B cell (primary cell): ENCODE results near the gene RHOBTB3. TPM values are rescaled to one million over a fixed set of nuclear protein-coding genes. Genes with fewer than 3 reads are reported as not detected.
A peak's percentile ranks its signal among the peaks of the same experiment; 100 is the strongest.

ENCODE experiments used
- ATAC-seq: fragments of 200-7000 bp; cut with Tn5 transposase; one replicate; pipeline ENCODE4 v1.10.0; 2021; ENCODE audit warnings: low read depth, mild to moderate bottlenecking, moderate number of reproducible peaks, moderate library complexity
- CTCF ChIA-PET: fragments of 350-600 bp; sonication (Branson Sonifier 250); formaldehyde crosslinking; loops from one replicate; lab custom pipeline; 2021; ENCODE audit warnings: antibody characterized with exemption, inconsistent platforms; lab: Charles Lee
- POLR2A ChIA-PET: fragments of 350-600 bp; sonication (Branson Sonifier 250); formaldehyde crosslinking; loops from one replicate; lab custom pipeline; 2021; ENCODE audit warnings: antibody characterized with exemption; lab: Charles Lee
- DNase-seq: peaks from one replicate; pipeline ENCODE4 v3.0.0; 2013
- H2AFZ ChIP-seq: 2 replicates; pipeline ENCODE4 v1.6.1; 2012; ENCODE audit warnings: mild to moderate bottlenecking, low read depth, low read length; ENCODE audit not compliant: insufficient read depth, poor library complexity, severe bottlenecking
- H3K27ac ChIP-seq, 2 donors: 1 replicate in 1 of 2; 2 replicates in 1 of 2; pipeline ENCODE4 v1.5.1; 2012 to 2013; ENCODE audit warnings: low read length in 2 of 2, mild to moderate bottlenecking in 2 of 2, moderate library complexity in 1 of 2
- H3K27me3 ChIP-seq, 4 experiments: fragments of 200-600 bp in 1 of 4; sonication (generic) in 1 of 4; replicated peaks in 1 of 4; 1 replicate in 2 of 4; 2 replicates in 2 of 4; pipeline versions ENCODE4 v1.6.1 to v1.7.0; 2013 to 2016; ENCODE audit warnings: low read length in 3 of 4, mild to moderate bottlenecking in 2 of 4, mixed read lengths in 1 of 4, moderate library complexity in 1 of 4; ENCODE audit not compliant: insufficient read depth in 4 of 4, control insufficient read depth in 3 of 4; ENCODE audit errors: control extremely low read depth in 1 of 4
- H3K36me3 ChIP-seq, 2 experiments: replicated peaks in 1 of 2; 1 replicate in 1 of 2; 2 replicates in 1 of 2; pipeline versions ENCODE4 v1.6.1 to v1.7.1; 2013; ENCODE audit warnings: low read length in 1 of 2; ENCODE audit not compliant: insufficient read depth in 2 of 2, control insufficient read depth in 1 of 2; ENCODE audit errors: control extremely low read depth in 1 of 2, extremely low read depth in 1 of 2
- H3K4me1 ChIP-seq, 2 donors: fragments of 200-600 bp in 1 of 2; sonication (generic) in 1 of 2; 1 replicate in 1 of 2; 2 replicates in 1 of 2; pipeline versions ENCODE4 v1.5.1 to v1.6.1; 2013 to 2017; ENCODE audit warnings: low read length in 2 of 2; ENCODE audit not compliant: control insufficient read depth in 2 of 2, insufficient read depth in 2 of 2
- H3K4me2 ChIP-seq: replicated peaks from 2 replicates; pipeline ENCODE3; 2012; ENCODE audit warnings: mild to moderate bottlenecking, low read depth, low read length; ENCODE audit not compliant: poor library complexity, severe bottlenecking
- H3K4me3 ChIP-seq, 5 experiments: fragments of 200-600 bp in 1 of 5; sonication (generic) in 1 of 5; 1 replicate in 3 of 5; 2 replicates in 2 of 5; pipeline versions ENCODE4 v1.5.1 to v1.7.0; 2011 to 2016; ENCODE audit warnings: low read length in 4 of 5, mild to moderate bottlenecking in 4 of 5, low read depth in 2 of 5, control low read depth in 1 of 5, moderate library complexity in 1 of 5; ENCODE audit not compliant: insufficient read depth in 1 of 5; ENCODE audit errors: control extremely low read depth in 1 of 5, extremely low read depth in 1 of 5
- H3K79me2 ChIP-seq: fragments of 200-600 bp; sonication (generic); one replicate; pipeline ENCODE4 v1.6.0; 2016; ENCODE audit warnings: low read length; ENCODE audit not compliant: control insufficient read depth, insufficient read depth
- H3K9ac ChIP-seq: fragments of 200-600 bp; sonication (generic); 2 replicates; pipeline ENCODE4 v1.6.1; 2017; ENCODE audit warnings: mild to moderate bottlenecking, low read length, moderate library complexity
- H3K9me3 ChIP-seq, 3 donors: one replicate each; pipeline versions ENCODE4 v1.6.1 to v1.7.1; 2013; ENCODE audit warnings: low read length in 2 of 3; ENCODE audit not compliant: control insufficient read depth in 2 of 3, insufficient read depth in 1 of 3; ENCODE audit errors: control extremely low read depth in 1 of 3
- H4K20me1 ChIP-seq: 2 replicates; pipeline ENCODE4 v1.6.0; 2012; ENCODE audit warnings: mild to moderate bottlenecking, low read length; ENCODE audit not compliant: insufficient read depth, control insufficient read depth, poor library complexity, severe bottlenecking
- H3K27ac Mint-ChIP-seq: one replicate; pipeline ENCODE4 v1.8.0; 2021; ENCODE audit warnings: mixed read lengths
- H3K27me3 Mint-ChIP-seq: one replicate; pipeline ENCODE4 v1.8.0; 2021; ENCODE audit warnings: mixed read lengths
- H3K4me1 Mint-ChIP-seq: one replicate; pipeline ENCODE4 v1.8.0; 2021; ENCODE audit warnings: mixed read lengths
- H3K4me3 Mint-ChIP-seq: one replicate; pipeline ENCODE4 v1.8.0; 2021; ENCODE audit warnings: mixed read lengths
- H3K9me3 Mint-ChIP-seq: one replicate; pipeline ENCODE4 v1.8.0; 2022; ENCODE audit warnings: mixed read lengths; ENCODE audit not compliant: insufficient read depth
- EZH2 ChIP-seq: IDR thresholded peaks from 2 replicates; pipeline ENCODE4 v1.6.1; 2012; ENCODE audit warnings: borderline replicate concordance, low read depth, mild to moderate bottlenecking, moderate library complexity, low read length; ENCODE audit not compliant: insufficient read depth, poor library complexity, severe bottlenecking
- WGBS: methylation state at CpG from one replicate; pipeline ENCODE4 v1.1.5; 2013; ENCODE audit warnings: missing lambda C conversion rate; ENCODE audit not compliant: insufficient coverage; 5-methylcytosine and 5-hydroxymethylcytosine counted together
- intact Hi-C: fragments of 100-400 bp; cut with micrococcal nuclease; formaldehyde crosslinking; loops from one replicate; pipeline ENCODE4 v1.10.0; 2022
- polyA plus RNA-seq: library from polyadenylated mRNA; depleted of rRNA; stranded (reverse); fragments of >200 nt; gene quantifications from 2 replicates; pipeline ENCODE4 v1.2.3, GENCODE V29; 2012
- total RNA-seq, 2 donors: library from RNA; stranded (reverse); fragments of 120-200 nt in 1 of 2; gene quantifications; 1 replicate in 1 of 2; 2 replicates in 1 of 2; pipeline versions ENCODE4 v1.2.3 to v1.2.4, GENCODE V29; 2013 to 2022
- TF ChIP-seq, protein P1 (sequence below): fragments of 200-600 bp; IDR thresholded peaks from one replicate; pipeline ENCODE4 v1.8.0; 2022; ENCODE audit warnings: antibody characterized with exemption, mild to moderate bottlenecking

RHOBTB3 gene
- total and polyA plus RNA-seq, 2 donors (not counting 1 experiment from before 2014, with no cell fraction given) = 1.7 to 5.0 TPM

DNA sequence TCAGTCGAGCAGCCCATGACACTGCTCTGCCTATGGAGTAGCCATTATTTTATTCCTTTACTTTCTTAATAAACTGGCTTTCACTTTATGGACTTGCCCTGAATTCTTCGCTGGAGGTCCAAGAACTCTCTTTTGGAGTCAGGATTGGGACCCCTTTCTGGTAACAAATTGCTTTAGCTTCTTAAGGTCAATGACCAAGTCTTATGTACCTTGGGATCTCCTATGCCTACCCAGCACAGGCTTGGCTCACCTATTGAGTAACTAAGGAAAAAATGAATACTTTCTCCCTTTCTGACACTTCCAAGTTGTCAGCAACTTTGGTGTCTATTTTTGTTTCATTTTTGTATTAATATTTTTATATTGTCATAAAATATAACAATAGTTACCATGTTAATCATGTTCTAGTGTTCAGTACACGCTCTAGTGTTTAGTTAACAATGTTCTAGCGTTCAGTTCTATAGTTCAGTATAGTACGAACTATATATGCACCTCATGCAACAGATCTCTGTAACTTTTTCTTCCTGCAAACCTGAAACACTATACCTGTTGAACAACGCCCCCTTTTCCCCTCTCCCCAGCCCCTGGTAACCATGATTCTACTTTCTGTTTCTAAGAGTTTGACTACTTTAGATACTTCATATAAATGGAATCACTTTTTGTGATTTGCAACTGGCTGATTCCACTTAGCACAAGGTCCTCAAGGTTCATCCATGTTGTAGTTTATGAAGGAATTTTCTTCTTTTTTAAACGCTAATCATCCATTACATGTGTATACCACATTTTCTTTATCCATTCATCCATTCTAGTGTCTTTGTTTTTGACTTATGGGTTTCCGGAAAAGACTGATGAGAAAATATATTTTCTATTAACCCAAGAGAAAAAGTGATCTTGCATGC, 1.8 kb upstream of the RHOBTB3 start:
- H3K79me2 ChIP-seq = no peaks in the 10 kb centered on the region
- H3K36me3 ChIP-seq = no peaks in the 10 kb centered on the region
- H3K9me3 ChIP-seq = no peaks in the 10 kb centered on the region
- no peak for DNase-seq
- 70% methylated on average over 2 of the region's 8 CpGs for WGBS
- peaks cover 0 to 10% (median 6%) of the 10 kb centered on the region in 4 experiments for H3K27me3 ChIP-seq
- H3K27me3 Mint-ChIP-seq = peaks cover 12% of the 10 kb centered on the region
- no peak for TF ChIP-seq EZH2
- TF ChIP-seq, protein P1, sequence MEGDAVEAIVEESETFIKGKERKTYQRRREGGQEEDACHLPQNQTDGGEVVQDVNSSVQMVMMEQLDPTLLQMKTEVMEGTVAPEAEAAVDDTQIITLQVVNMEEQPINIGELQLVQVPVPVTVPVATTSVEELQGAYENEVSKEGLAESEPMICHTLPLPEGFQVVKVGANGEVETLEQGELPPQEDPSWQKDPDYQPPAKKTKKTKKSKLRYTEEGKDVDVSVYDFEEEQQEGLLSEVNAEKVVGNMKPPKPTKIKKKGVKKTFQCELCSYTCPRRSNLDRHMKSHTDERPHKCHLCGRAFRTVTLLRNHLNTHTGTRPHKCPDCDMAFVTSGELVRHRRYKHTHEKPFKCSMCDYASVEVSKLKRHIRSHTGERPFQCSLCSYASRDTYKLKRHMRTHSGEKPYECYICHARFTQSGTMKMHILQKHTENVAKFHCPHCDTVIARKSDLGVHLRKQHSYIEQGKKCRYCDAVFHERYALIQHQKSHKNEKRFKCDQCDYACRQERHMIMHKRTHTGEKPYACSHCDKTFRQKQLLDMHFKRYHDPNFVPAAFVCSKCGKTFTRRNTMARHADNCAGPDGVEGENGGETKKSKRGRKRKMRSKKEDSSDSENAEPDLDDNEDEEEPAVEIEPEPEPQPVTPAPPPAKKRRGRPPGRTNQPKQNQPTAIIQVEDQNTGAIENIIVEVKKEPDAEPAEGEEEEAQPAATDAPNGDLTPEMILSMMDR = no peak
- peak overlapping the region; percentile 9 for H3K4me3 Mint-ChIP-seq
- intact Hi-C loops = loop anchor here (2.0 to 5.0 kb wide), 3 partner anchors 83 to 1208 kb away; partner anchors contain the start of genes ELL2, LNPEP and RFESD
- no peak overlapping the region for H3K4me2 ChIP-seq
- H3K9me3 Mint-ChIP-seq = no peaks in the 10 kb centered on the region
- no peak overlapping the region for H3K9ac ChIP-seq
- H3K27ac ChIP-seq = no peak overlapping the region
- POLR2A ChIA-PET = no interaction called here
- H3K27ac Mint-ChIP-seq = no peak overlapping the region
- CTCF ChIA-PET = no interaction called here
- H3K4me1 ChIP-seq = peaks cover 8 to 13% of the 10 kb centered on the region in 2 donors
- no peak for ATAC-seq
- H3K4me1 Mint-ChIP-seq = peaks cover 29% of the 10 kb centered on the region
- no peaks in the 10 kb centered on the region for H4K20me1 ChIP-seq
- no peak overlapping the region for H3K4me3 ChIP-seq
- H2AFZ ChIP-seq = no peak overlapping the region
